Occipital lobe (tissue), 2 donors: Measurements from ENCODE around the gene RABEPK. TPM values are rescaled to one million over a fixed set of nuclear protein-coding genes. Genes with fewer than 3 reads are reported as not detected.
"Not testable (repeated sequence)": the region's sequence is repeated elsewhere in the genome, so short reads cannot be mapped to it uniquely, and the experiment has no call there.

Experiments
- DNase-seq: peaks from one replicate; lab custom pipeline; 2025; lab: John Stamatoyannopoulos, UW
- total RNA-seq: library from RNA; depleted of rRNA; stranded (reverse); fragments of >200 nt; gene quantifications from one replicate; pipeline ENCODE4 v1.2.3, GENCODE V29; 2014

The RABEPK gene
- total RNA-seq, 1 donor from 2014 or later = 17.5 TPM

DNA sequence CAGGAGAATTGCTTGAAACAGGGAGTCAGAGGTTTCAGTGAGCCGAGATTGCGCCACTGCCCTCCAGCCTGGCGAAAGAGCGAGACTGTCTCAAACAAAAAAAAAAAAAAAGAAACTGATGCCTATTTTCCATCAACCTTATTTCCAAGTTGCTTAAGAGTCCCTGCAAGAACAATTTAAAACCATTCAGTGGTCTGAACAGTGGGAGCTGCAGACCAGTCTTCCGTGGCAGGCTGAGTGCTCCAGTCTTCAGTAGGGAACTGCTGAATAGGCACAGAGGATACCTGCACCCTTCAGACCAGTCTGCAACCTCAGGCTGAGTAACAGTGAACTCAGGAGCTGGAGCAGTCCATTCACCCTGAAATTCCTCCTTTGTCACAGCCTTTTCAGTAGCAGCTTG lies 5.9 kb upstream of the RABEPK start:
- not testable (repeated sequence) for DNase-seq

DNA sequence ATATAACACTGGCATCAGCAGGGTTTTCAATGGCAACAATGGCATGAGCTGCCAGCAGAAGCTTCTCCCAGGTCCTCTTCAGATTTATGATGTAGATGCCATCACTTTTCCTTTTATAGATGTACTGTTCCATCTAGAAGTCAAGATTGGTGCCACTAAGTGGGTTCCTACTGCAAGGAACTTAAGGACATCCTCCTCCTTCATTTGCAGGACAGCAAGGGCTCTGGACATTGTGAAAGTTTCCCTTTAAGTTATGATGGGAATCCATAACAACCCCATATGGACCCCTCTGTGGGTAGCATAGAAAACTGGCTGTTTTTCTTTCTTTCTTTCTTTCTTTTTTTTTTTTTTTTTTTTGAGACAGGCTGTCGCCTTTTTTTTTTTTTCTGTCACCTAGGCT lies 4.8 kb upstream of the RABEPK start:
- DNase-seq = not testable (repeated sequence)

DNA sequence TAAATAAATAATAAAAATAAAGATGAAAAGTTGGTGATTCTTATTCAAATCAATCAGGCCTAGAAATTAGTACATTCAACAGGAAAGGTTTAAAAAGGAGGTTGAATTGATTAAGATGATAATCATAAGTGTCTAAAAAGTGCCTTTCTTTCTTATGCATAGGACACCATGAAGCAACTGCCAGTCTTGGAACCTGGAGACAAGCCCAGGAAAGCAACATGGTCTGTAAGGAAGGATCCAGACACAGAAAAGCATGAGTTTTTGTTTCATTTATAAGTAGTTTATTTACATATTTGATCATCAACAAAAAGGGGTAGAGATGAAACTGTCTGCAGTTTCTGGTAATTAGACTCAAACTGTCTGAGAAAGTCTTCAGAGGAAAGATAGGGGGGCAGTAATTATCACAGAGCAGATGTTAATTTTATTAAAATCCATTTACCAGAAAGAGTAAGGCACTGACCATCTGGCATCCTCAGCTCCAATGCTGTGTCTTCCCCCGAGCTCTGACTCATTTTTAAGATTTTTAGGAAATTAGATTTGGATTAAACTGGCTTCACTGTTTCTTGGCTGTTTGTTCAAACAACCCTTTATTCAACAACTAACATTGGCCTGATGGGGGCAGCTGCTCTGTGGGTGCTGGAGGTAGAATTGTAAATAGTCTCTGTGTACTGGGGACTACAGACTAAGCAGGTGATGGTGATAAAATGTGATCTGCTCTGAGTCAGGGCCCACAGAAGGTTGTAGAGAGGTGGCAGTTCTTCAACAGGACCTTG lies 2.7 kb downstream of the RABEPK start:
- DNase-seq = no peak

DNA sequence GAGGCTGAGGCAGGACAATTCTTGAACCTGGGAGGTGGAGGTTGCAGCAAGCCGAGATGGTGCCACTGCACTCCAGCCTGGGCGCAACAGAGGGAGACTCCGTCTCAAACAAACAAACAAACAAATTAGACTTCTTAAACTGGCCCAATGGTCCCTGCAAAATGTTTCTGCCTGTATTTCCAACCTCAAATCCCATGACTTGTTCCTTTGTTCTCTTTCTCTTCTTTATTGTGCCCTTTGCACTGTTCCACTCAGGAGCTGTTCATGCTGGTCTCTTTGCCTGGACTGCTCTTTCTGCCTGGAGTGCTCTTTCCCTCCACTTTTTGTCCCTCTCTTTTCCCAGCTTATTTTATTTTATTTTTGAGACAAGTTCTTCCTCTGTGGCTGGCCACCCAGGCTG lies 4.1 kb downstream of the RABEPK start:
- DNase-seq = no peak

DNA sequence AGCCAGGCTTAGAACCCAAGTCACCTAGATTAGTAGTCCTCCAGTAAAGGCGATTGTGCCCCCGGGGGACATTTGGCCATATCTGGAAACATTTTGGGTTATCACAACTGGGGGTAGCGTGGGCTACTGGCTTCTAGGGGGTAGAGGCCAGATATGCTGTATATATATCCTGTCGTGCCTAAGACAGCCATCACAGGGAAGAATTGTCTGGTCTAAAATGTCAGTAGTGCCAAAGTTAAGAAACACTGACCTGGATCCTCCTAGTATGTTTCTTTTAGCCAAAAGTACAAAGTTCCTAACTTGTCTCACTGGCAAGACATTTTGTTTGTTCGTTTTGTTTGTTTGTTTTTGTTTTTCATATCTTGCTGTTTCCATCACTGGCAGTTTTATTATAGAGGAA lies 13.8 kb downstream of the RABEPK start:
- no peak for DNase-seq

DNA sequence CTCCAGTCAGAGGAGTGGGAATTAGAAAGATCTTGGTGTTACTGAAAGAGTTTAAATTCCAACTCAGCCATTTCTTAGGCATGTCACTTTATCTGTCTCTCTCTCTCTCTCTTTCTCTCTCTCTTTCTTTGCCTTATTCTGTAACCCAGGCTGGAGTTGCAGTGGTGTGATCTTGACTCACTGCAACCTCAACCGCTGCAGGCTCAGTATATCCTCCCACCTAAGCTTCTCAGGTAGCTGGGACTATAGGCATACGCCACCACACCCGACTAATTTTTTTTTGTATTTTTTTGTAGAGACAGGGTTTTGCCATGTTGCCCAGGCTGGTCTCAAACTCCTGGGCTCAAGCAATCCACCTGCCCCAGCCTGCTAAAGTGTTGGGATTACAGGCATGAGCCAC lies 18.3 kb downstream of the RABEPK start:
- no peak for DNase-seq

DNA sequence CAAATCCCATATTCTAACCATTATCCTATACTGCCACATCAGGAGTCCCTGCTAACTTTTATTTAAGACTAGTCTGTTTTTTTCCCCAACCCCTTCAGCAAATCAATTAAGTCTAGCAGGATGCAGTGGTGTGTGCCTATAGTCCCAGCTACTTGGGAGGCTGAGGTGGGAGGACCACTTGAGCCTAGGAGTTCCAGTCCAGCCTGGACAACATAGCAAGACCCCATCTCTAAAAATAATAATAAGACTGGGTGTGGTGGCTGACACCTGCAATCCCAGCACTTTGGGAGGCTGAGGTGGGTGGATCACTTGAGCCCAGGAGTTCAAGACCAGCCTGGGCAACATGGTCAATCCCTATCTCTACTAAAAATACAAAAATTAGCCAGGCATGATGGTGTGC lies 24.5 kb downstream of the RABEPK start:
- not testable (repeated sequence) for DNase-seq

DNA sequence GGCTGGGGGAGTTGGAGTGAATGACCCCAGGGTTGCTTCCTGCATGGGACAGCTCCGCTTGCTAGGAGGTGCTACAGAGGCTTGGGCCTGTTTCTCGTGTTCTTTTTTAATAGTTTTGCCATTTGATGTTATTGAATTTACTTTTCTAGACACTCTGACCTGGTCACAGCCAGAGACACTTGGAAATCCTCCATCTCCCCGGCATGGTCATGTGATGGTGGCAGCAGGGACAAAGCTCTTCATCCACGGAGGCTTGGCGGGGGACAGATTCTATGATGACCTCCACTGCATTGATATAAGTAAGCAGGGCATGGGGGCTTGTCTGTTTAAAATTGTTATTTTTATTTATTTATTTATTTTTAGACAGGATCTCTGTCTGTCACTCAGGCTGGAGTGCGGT lies 27.4 kb downstream of the RABEPK start:
- DNase-seq = no peak

DNA sequence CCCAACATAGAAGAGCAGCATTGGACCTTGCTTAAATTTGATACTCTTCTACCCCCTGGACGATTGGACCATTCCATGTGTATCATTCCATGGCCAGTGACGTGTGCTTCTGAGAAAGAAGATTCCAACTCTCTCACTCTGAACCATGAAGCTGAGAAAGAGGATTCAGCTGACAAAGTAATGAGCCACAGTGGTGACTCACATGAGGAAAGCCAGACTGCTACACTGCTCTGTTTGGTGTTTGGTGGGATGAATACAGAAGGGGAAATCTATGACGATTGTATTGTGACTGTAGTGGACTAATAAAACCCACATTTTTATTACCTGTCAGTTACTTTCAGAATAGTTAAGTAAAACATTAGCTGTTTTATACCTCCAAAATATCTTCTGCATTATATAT lies 33.3 kb downstream of the RABEPK start:
- no peak for DNase-seq

DNA sequence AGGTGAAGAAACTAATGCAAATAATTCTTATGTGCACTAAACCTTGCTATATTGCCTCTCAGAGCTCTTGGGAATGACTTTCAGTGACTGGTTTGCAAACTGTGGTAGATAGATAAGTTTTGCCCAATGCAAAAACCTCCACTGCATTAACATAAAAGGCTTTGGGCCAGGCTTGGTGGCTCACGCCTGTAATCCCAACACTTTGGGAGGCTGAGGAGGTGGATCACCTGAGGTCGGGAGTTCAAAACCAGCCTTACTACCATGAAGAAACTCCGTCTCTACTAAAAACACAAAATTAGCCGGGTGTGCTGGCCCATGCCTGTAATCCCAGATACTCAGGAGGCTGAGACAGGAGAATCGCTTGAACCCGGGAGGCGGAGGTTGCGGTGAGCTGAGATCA lies 33.8 kb downstream of the RABEPK start:
- DNase-seq = not testable (repeated sequence)

DNA sequence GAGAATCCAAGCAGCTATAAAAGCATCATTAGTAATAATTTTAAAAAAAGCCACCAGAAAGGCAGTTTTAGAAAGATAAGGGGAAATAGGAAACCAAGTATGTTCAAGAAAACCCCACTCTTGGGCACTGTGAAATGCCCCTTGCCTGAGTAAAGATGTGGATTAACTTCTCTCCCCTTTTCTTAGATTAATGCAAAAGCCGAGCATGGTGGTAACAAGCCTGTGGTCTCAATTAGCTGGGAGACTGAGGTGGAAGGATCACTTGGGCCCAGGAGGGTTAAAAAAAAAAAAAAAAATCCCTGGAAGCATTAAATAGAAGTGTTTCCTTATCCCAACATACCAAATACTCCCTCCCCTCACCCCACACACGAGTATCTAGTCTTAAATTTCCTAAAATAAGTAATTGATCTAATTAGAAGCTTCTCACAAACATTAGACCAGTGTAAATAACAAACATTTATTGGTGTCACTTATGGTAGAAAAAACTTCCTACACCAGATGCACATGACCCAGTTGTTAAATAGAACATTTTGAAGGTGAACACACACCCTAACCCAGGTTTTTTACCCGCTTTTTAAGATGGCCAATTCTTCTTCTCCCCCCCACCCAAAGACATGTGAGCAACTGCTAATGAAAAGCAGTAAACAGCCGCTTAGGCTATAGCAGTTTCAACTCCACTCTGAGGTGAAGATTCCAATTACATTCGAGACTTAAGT lies 35.6 kb downstream of the RABEPK start:
- no peak for DNase-seq

DNA sequence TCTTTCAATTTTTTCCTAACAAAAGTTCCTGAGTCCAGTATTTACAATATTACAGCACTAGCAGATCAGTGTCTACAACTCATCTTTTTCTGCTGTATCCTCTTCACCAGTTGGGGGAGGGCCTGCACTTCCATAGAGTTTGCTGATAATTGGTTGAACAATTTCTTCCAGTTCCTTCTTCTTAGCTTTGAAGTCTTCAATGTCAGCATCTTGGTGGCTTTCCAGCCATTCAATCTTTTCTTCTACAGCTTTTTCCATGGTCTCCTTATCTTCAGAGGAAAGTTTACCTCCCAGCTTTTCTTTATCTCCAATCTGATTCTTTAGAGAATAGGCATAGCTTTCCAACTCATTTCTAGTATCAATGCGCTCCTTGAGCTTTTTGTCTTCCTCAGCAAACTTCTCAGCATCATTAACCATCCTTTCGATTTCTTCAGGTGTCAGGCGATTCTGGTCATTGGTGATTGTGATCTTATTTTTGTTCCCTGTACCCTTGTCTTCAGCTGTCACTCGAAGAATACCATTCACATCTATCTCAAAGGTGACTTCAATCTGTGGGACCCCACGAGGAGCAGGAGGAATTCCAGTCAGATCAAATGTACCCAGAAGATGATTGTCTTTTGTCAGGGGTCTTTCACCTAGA lies 36.3 kb downstream of the RABEPK start:
- DNase-seq = not testable (repeated sequence)

DNA sequence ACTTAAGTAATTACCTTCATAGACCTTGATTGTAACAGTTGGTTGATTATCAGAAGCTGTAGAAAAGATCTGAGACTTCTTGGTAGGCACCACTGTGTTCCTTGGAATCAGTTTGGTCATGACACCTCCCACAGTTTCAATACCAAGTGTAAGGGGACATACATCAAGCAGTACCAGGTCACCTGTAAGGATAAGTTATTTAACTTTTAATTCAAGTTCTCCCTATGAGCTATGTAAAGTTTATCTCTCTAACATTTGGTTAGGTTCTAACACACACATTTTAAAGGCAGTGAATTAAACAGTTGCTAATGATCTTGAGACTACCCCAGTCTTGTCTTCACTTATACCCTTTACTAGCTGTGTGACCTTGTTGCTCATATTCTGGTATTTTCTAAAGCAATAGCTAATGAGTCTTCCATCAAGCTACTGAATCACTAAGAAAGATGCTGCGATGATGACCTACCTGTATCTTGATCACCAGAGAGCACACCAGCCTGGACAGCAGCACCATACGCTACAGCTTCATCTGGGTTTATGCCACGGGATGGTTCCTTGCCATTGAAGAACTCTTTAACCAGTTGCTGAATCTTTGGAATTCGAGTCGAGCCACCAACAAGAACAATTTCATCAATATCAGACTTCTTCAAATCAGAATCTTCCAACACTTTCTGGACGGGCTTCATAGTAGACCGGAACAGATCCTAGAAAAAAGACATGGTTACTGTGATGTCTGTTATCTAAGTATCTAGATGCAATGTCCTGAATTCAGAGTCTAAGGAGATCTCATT lies 38.0 kb downstream of the RABEPK start:
- DNase-seq = no peak

DNA sequence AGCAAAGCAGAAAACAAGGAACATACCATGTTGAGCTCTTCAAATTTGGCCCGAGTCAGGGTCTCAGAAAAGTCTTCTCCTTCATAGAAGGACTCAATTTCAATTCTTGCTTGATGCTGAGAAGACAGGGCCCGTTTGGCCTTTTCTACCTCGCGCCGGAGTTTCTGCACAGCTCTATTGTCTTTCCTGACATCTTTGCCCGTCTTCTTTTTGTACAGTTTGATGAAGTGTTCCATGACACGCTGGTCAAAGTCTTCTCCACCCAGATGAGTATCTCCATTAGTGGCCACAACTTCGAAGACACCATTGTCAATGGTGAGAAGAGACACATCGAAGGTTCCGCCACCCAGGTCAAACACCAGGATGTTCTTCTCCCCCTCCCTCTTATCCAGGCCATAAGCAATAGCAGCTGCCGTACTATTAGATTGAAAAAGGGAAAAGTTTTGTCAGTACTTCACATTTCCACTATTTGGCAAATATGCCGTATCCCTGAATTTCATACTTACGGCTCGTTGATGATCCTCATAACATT lies 38.6 kb downstream of the RABEPK start:
- no peak for DNase-seq

DNA sequence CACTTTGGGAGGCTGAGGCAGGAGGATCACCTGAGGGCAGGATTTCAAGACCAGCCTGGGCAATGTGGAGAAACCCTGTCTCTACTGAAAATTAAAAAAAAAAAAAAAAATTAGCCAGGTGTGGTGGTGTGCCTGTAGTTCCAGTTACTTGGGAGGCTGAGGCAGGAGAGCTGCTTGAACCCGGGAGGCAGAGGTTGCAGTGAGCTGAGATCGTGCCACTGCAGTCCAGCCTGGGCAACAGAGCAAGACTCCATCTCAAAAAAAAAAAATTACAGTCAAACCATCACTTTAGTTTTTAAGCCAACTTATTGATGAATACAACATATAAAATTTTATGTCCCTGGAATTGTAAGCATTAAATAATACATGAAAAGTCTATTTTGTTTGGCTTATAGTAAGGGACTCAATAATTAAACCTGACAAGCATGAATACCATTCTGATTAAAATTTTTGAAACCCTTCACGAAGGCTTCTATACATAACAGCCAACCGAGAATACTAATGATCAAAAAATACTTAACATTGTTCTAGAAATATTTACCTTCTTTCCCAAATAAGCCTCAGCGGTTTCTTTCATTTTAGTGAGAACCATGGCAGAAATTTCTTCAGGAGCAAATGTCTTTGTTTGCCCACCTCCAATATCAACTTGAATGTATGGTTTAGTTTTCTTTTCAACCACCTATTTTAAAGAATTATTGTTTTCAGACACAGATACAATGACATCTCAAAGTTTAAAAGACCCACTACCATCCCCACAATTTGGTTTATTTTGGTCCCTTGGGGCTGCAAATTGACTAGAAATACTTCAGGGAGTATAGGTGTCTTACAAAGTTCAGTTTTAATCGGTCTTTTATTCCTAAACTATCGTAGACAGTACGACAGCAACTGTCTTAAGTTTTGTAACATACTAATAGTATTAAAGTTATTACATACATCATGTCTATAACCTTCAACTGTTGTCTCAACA lies 39.6 kb downstream of the RABEPK start:
- no peak for DNase-seq

DNA sequence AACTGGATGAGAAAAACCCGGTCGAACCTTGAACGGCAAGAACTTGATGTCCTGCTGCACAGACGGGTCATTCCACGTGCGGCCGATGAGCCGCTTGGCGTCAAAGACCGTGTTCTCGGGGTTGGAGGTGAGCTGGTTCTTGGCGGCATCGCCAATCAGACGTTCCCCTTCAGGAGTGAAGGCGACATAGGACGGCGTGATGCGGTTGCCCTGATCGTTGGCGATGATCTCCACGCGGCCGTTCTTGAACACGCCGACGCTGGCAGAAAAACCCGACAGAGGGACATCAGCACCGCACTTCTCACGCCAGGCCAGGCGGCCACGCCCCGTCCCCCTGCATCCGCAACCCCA lies 40.3 kb downstream of the RABEPK start:
- DNase-seq = no peak

DNA sequence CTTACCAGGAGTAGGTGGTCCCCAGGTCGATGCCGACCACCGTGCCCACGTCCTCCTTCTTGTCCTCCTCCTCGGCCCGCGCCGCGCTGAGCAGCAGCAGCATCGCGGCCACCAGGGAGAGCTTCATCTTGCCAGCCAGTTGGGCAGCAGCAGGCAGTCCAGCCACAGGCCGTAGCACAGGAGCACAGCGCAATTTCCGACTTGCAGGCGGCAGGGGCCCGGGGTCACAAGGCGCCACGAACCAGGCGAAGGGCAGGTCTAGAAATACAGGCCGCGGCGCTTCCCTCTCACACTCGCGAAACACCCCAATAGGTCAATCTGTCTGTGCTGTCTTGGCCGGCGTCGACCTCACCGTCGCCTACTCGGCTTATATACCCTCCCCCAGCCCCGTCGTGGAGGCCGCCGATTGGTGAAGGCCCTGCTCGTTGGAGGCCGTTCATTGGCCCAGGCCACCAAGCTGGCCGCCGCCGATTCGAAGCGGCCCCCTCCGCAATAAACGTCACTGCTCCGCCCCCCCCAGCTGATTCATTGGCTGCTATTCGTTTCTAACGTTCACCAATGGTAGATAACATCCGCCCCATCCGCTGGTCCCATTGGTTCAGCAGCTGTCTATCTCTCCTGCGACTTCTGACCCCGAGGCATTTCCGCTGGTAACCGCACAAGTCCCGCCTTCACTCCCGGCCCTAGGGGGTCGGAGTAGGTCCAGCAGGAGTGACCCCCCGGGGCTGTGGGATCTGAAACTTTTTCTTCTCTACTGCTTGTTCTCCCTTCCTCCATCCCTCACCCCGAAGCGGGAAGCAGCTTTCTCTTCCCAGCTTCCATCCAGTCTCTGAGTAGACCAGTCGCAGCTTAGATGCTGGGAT lies 40.9 kb downstream of the RABEPK start, which contains the start of gene HSPA5:
TSS of gene HSPA5 (minus strand) at position 344 of the 863 bp plus-strand sequence. CDS start at position 127, 217 bp downstream.
- peak; percentile 99 for DNase-seq

DNA sequence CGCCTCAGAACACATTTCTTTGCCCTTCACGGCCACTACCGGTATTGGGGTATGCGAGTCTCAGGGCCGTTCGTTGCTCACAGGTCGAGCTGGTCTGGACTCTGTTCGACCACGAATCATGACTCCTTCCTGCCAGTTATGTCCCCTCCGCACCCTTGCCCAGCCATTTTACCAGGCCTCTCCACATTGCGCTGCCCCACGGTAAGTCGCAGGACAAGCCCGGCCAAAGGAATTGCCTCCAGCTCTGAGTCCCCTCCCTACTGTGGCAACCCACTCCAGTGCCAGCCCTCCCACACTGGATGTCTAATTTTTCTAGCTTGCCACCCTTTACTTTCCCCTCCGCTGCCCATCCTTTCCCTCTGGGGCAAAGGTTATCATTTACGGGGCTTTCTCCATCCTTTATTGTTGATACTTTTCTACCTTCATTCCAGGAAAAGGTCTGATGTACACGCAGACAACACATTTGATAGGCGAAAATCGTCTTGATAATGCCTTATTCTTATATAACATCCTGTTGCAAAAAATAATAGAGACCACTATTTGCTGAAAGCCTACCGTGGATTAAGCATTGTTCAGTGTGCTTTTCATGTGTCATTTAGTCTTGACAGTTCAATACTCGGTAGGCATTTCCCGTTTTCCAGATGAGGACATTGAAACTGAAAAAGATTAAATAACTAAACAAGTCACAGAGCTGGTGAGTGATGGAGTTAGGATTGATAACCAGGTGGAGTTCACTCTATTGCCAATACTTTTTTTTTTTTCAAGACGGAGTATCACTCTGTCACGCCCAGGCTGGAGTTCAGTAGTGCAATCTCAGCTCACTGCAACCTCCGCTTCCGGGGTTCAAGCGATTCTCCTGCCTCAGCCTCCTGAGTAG lies 41.8 kb downstream of the RABEPK start:
- peak; percentile 52 for DNase-seq
